Kidney (tissue), 14 donors: ENCODE data around the gene NRF1. TPM values are rescaled to one million over a fixed set of nuclear protein-coding genes. Genes with fewer than 3 reads are reported as not detected.
"Not testable (repeated sequence)": the region's sequence is repeated elsewhere in the genome, so short reads cannot be mapped to it uniquely, and the experiment has no call there.

Source experiments
- DNase-seq, 5 donors: peaks; one replicate each; pipeline ENCODE4 v3.0.0-alpha.2; 2013 to 2020
- FAIRE-seq: peaks from 2 replicates; lab custom pipeline; 2012; peaks lifted over from hg19 to GRCh38; lab: Jason Lieb, UNC
- H3K27ac ChIP-seq, 2 donors: one replicate each; pipeline ENCODE4 v1.7.0; 2013; ENCODE audit warnings: low read depth in 2 of 2, low read length in 2 of 2, inconsistent platforms in 1 of 2
- H3K27me3 ChIP-seq: one replicate; pipeline ENCODE4 v1.7.1; 2013; ENCODE audit warnings: low read length, inconsistent platforms; ENCODE audit not compliant: control insufficient read depth, insufficient read depth
- H3K36me3 ChIP-seq, 3 donors: one replicate each; pipeline versions ENCODE4 v1.7.0 to v1.7.1; 2013; ENCODE audit warnings: low read length in 3 of 3, control low read depth in 1 of 3, inconsistent platforms in 1 of 3; ENCODE audit not compliant: insufficient read depth in 3 of 3, control insufficient read depth in 2 of 3
- H3K4me1 ChIP-seq, 3 donors: one replicate each; pipeline versions ENCODE4 v1.7.0 to v1.7.1; 2013; ENCODE audit warnings: low read length in 3 of 3, inconsistent platforms in 1 of 3, low read depth in 1 of 3; ENCODE audit not compliant: control insufficient read depth in 2 of 3, insufficient read depth in 2 of 3
- H3K4me3 ChIP-seq, 3 donors: one replicate each; pipeline versions ENCODE4 v1.7.0 to v1.8.1; 2013; ENCODE audit warnings: low read length in 3 of 3, control low read depth in 1 of 3, inconsistent platforms in 1 of 3
- H3K9ac ChIP-seq, 3 donors: one replicate each; pipeline versions ENCODE4 v1.7.0 to v1.7.1; 2013; ENCODE audit warnings: low read length in 3 of 3, control low read depth in 1 of 3, inconsistent platforms in 1 of 3
- H3K9me3 ChIP-seq, 3 donors: one replicate each; pipeline versions ENCODE4 v1.7.0 to v1.7.1; 2013; ENCODE audit warnings: low read length in 3 of 3, control low read depth in 1 of 3, inconsistent platforms in 1 of 3; ENCODE audit not compliant: control insufficient read depth in 2 of 3, insufficient read depth in 1 of 3
- CTCF ChIP-seq: IDR thresholded peaks from 3 replicates; pipeline ENCODE4 v1.5.1; 2012; ENCODE audit warnings: mild to moderate bottlenecking, moderate library complexity, borderline replicate concordance; ENCODE audit not compliant: insufficient read depth; ENCODE audit errors: extremely low read depth
- intact Hi-C: fragments of 100-400 bp; cut with DNase I; formaldehyde crosslinking; loops from one replicate; pipeline ENCODE4 v1.11.1; 2022
- polyA plus RNA-seq: library from polyadenylated mRNA; stranded (reverse); fragments of 350-450 nt; fragmentation: Illumina TruSeq; extraction: RNeasy Lipid Tissue Mini Kit (QIAGEN cat#74804); gene quantifications from one replicate; pipeline ENCODE4 v1.2.3, GENCODE V29; 2014; ENCODE audit warnings: low read depth, low replicate concordance; ENCODE audit not compliant: insufficient read depth
- total RNA-seq: library from RNA; stranded (reverse); fragmentation: NEBNext Ultra II Directional; extraction: Animal tissue kit (Norgen Biotek cat#: 25700); gene quantifications from one replicate; pipeline ENCODE4 v1.2.1, GENCODE V29; 2021
- donor health status: control.
- donor health status: control.
- donor health status: control.
- donor health status: control.
- donor health status: control.
- donor health status: DM: yes; HTN: yes; CAD: no.
- donor health status: Normal renal cell carcinoma (clear cell type).

Gene NRF1
- total and polyA plus RNA-seq, 2 donors from 2014 or later, result 8.8 to 19.4 TPM

GRCh38 chr7:129655811-129656210 lies 44.3 kb downstream of the NRF1 start:
- peaks cover 6 to 16% (median 6%) of the 10 kb centered on the region in 3 donors for H3K36me3 ChIP-seq
- no peaks in the 10 kb centered on the region for H3K9me3 ChIP-seq
- no peak for TF ChIP-seq CTCF
- no peak overlapping the region for H3K4me3 ChIP-seq
- DNase-seq, result no peak
- no peaks in the 10 kb centered on the region for H3K27me3 ChIP-seq
- intact Hi-C loops, result no loop called here
- H3K27ac ChIP-seq, result no peak overlapping the region
- no peak for FAIRE-seq
- no peaks in the 10 kb centered on the region for H3K4me1 ChIP-seq
- no peak overlapping the region for H3K9ac ChIP-seq

- no peak overlapping the region for H3K4me3 ChIP-seq
- H3K4me1 ChIP-seq, result no peaks in the 10 kb centered on the region
- peaks cover 0 to 3% (median 0%) of the 10 kb centered on the region in 3 donors for H3K9me3 ChIP-seq
- DNase-seq (no peak), FAIRE-seq (no peak)
- H3K27me3 ChIP-seq, result no peaks in the 10 kb centered on the region
- H3K27ac ChIP-seq, result no peak overlapping the region
- intact Hi-C loops, result no loop called here
- peaks cover 6 to 20% (median 6%) of the 10 kb centered on the region in 3 donors for H3K36me3 ChIP-seq
- no peak for TF ChIP-seq CTCF
- no peak overlapping the region for H3K9ac ChIP-seq
Measured at GRCh38 chr7:129657363-129657762, 45.8 kb downstream of the NRF1 start.

- intact Hi-C loops, result loop anchor here (10.0 kb wide), 1 partner anchor 355 kb away; no protein-coding TSS in a partner anchor
- not testable (repeated sequence) for H3K27me3 ChIP-seq, DNase-seq, H3K9me3 ChIP-seq, FAIRE-seq, H3K4me1 ChIP-seq, H3K4me3 ChIP-seq, H3K27ac ChIP-seq, H3K9ac ChIP-seq
- H3K36me3 ChIP-seq, result peaks cover 6 to 20% (median 6%) of the 10 kb centered on the region in 3 donors
Measured at GRCh38 chr7:129659907-129660306, 48.4 kb downstream of the NRF1 start.

GRCh38 chr7:129661645-129662182 lies 50.2 kb downstream of the NRF1 start:
- DNase-seq (no peak), FAIRE-seq (no peak)
- TF ChIP-seq CTCF, result no peak
- Histone ChIP-seq H3K27me3 (no peaks in the 10 kb centered on the region), H3K36me3 (peaks cover 6 to 20% (median 6%) of the 10 kb centered on the region in 3 donors), H3K9ac (no peak overlapping the region), H3K27ac (no peak overlapping the region), H3K4me3 (no peak overlapping the region), H3K4me1 (no peaks in the 10 kb centered on the region), H3K9me3 (peaks cover 0 to 3% (median 0%) of the 10 kb centered on the region in 3 donors)
- intact Hi-C loops, result loop anchor here (10.0 kb wide), 1 partner anchor 353 kb away; no protein-coding TSS in a partner anchor

- H3K9ac ChIP-seq, H3K9me3 ChIP-seq, H3K4me1 ChIP-seq, H3K27ac ChIP-seq, FAIRE-seq, H3K4me3 ChIP-seq, H3K27me3 ChIP-seq: not testable (repeated sequence)
- peak in 1 of 5 donors; percentile 61 for DNase-seq
- peaks cover 2 to 12% (median 2%) of the 10 kb centered on the region in 3 donors for H3K36me3 ChIP-seq
- intact Hi-C loops, result loop anchor here (10.0 kb wide), 1 partner anchor 352 kb away; no protein-coding TSS in a partner anchor
Measured at GRCh38 chr7:129663240-129663639, 51.7 kb downstream of the NRF1 start.
